NB4 (cell line): ENCODE data around the gene ITGA2B.
"Not testable (repeated sequence)": the region's sequence is repeated elsewhere in the genome, so short reads cannot be mapped to it uniquely, and the experiment has no call there.

Experiments used
- DNase-seq: peaks from one replicate; pipeline ENCODE4 v3.0.0; 2010; ENCODE audit warnings: low read depth
- H3K4me3 ChIP-seq: one replicate; pipeline ENCODE4 v1.5.1; 2011; ENCODE audit warnings: mild to moderate bottlenecking, low read depth, low read length, moderate library complexity
- CTCF ChIP-seq: IDR thresholded peaks from one replicate; pipeline ENCODE4 v1.5.1; 2012; ENCODE audit warnings: low read depth, low read length
- MAX ChIP-seq: IDR thresholded peaks from 2 replicates; pipeline ENCODE4 v1.6.1; 2011; ENCODE audit warnings: low read depth, low read length
- MYC ChIP-seq: IDR thresholded peaks from 2 replicates; pipeline ENCODE4 v1.6.1; 2011; ENCODE audit warnings: low read depth, low read length
- POLR2A ChIP-seq: IDR thresholded peaks from 2 replicates; pipeline ENCODE4 v1.6.1; 2011; ENCODE audit warnings: mild to moderate bottlenecking; ENCODE audit not compliant: insufficient read length; ENCODE audit errors: extremely low read depth

The ITGA2B gene

GRCh38 chr17:44349553-44350070 lies 39.8 kb downstream of the ITGA2B start:
- no peak for DNase-seq
- no peak for TF ChIP-seq MAX
- no peak for TF ChIP-seq CTCF
- no peak overlapping the region for H3K4me3 ChIP-seq

- DNase-seq, result no peak
- no peak overlapping the region for H3K4me3 ChIP-seq
- TF ChIP-seq MYC, result no peak
- TF ChIP-seq POLR2A, result no peak
These were observed 40.5 kb downstream of the ITGA2B start for GRCh38 chr17:44348988-44349364.

- DNase-seq, result peak; percentile 91
- TF ChIP-seq POLR2A, result no peak
- TF ChIP-seq CTCF, result no peak
- peak; percentile 96 for TF ChIP-seq MYC
- TF ChIP-seq MAX, result peak; percentile 99
These were observed 41.0 kb downstream of the ITGA2B start for GRCh38 chr17:44348234-44348987.

DNA sequence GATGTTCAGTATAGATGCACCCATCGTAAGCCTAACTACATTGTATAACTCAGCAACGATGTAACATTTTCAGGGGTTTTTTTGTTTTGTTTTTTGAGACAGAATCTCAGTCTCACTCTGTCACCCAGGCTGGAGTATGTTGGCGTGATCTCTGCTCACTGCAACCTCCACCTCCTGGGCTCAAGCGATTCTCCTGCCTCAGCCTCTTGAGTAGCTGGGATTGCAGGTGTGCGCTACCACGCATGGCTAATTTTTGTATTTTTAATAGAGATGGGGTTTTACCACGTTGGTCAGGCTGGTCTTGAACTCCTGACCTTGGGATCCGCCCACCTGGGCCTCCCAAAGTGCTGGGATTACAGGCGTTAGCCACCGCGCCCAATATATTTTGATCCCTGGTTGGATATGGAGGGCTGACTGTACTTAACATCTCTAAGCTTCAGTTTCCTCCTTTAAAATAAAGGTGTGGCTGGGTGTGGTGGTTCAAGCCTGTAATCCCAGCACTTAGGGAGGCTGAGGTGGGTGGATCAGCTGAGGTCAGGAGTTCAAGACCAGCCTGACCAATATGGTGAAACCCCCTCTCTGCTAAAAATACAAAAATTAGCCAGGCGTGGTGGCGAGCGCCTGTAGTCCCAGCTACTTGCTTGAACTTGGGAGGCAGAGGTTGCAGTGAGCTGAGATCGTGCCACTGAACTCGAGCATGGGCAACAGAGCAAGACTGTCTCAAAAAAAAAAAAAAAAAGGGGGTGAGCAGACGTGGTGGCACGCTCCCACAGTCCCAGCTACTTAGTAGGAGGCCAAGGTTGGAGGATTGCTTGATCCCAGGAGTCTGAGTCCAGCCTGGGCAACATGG lies 42.0 kb downstream of the ITGA2B start:
- not testable (repeated sequence) for H3K4me3 ChIP-seq, DNase-seq

More at GRCh38 chr17:44348234-44348987, 41.0 kb downstream of the ITGA2B start:
- H3K4me3 ChIP-seq, result no peak overlapping the region

DNA sequence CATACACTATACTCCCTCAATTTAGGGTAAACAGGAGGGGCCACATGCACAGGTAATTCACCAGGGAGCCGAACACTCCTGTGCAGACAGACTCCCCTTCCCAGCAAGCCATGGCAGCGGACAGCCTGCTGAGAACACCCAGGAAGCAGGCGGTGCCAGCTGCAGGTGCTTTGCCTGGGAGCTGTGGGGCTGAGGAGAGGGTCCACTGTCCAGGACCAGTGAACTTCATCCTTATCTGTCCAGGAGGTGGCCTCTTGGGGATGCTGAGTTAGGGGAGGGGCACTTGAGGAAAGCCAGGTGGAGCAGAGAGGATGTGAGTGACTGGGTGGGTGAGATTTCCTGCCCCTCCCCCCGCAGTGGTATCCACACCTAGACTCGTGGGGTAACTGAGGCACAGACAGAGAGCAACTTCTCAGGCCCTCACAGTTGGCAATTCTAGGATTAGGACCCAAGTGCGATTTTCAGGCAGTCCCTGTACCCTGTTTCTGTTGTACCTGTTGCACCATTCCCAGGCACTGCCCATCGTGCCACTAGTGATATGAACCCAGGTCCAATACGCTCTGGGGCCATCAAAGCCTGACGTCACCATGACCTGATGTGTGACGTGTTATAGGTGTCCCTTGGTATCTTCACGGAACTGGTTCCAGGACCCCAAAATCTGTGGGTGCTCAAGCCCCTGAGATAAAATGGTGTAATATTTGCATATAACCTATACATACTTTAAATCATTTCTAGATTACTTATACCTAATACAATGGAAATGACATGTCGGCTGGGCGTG lies 43.2 kb downstream of the ITGA2B start:
- no peak for DNase-seq
- H3K4me3 ChIP-seq, result peak overlapping the region; percentile 90
- no peak for TF ChIP-seq MYC
- no peak for TF ChIP-seq CTCF
- no peak for TF ChIP-seq POLR2A
- TF ChIP-seq MAX, result no peak

DNA sequence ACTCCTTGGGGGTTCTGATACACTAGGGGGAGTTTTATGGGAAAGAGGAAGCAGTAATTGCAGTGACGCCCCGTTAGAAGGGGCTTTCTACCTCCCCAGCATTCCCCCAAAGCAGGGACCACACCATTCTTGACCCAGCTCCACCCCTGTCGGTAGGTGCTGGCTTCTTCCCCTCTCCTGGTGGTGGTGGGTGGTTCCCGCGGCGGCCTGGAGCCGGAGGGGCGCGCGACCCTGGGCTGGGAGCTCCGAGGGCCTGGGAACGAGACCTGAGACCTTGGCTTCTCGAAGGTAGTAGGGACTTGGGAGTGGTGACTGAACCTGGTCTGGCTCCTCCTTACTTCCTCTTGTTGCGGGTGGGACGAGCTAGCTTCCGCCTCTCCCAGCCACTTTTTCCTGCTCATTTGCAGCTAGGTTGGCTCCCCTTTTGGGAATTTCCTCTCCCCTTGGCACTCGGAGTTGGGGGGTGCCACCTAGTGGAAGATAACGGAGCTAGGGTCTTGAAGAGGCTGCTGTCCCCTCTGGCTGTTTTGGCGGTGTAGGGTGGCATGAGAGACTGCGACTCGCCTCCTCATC lies 43.9 kb downstream of the ITGA2B start:
- TF ChIP-seq POLR2A, result no peak
- no peak for TF ChIP-seq MAX
- no peak for TF ChIP-seq MYC
- peak; percentile 75 for TF ChIP-seq CTCF
- peak overlapping the region; percentile 90 for H3K4me3 ChIP-seq
- DNase-seq, result peak; percentile 78
